Nasal cavity respiratory epithelium epithelial cell of viscerocranial mucosa (primary cell): ENCODE results near the gene SEMA4C. TPM values are rescaled to one million over a fixed set of nuclear protein-coding genes. Genes with fewer than 3 reads are reported as not detected.

Experiments used
- total RNA-seq: library from RNA; depleted of rRNA; stranded (reverse); fragments of >200 nt; gene quantifications from 2 replicates; pipeline ENCODE4 v1.2.3, GENCODE V29; 2014

Gene SEMA4C, protein sequence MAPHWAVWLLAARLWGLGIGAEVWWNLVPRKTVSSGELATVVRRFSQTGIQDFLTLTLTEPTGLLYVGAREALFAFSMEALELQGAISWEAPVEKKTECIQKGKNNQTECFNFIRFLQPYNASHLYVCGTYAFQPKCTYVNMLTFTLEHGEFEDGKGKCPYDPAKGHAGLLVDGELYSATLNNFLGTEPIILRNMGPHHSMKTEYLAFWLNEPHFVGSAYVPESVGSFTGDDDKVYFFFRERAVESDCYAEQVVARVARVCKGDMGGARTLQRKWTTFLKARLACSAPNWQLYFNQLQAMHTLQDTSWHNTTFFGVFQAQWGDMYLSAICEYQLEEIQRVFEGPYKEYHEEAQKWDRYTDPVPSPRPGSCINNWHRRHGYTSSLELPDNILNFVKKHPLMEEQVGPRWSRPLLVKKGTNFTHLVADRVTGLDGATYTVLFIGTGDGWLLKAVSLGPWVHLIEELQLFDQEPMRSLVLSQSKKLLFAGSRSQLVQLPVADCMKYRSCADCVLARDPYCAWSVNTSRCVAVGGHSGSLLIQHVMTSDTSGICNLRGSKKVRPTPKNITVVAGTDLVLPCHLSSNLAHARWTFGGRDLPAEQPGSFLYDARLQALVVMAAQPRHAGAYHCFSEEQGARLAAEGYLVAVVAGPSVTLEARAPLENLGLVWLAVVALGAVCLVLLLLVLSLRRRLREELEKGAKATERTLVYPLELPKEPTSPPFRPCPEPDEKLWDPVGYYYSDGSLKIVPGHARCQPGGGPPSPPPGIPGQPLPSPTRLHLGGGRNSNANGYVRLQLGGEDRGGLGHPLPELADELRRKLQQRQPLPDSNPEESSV
- total RNA-seq, result 10.3 and 17.4 TPM in 2 replicates

DNA sequence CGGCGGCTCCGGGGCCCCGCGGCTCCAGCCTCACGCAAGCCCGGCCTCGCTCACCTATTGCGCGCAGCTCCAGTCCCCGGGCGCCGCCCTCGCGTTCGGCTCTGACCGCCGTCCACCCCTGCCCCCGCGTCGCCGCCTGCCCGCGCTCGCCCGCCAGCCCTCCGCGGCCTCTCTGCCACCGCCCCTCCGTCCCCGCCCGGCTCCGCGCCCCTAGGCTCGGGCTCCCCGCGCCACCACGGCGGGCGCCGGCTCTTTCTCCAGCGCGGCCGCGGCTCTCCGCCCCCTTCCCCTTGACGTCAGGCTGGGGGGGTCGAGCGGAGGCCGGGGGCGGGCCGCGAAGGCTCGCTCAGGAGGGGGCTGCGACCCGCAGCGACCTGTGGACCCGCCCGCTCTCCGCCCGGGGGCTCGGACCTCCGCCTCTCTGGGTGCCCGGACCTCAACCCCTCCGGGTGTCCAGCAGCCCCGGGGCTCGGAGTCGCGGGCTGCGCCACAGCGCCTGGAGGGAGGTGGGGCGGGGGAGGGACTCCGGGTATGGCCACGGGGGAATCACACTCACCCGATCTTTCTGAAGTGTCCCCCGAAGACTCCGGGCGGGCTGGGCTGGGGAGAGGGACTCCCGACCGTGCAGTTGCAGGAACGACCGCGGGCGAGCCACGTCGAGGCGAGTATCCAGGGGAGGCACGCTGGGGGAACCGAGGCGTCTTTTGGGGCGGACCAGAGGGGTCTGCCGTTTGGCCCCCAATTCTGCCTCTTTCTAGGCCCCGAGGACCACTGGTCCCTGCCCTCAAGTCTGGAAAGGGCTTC, at the start of gene SEMA4C:
Gene SEMA4C, minus strand, starts transcription at position 259 of the 804 bp plus-strand sequence. CDS start 2,194 bp downstream, outside the sequence.

DNA sequence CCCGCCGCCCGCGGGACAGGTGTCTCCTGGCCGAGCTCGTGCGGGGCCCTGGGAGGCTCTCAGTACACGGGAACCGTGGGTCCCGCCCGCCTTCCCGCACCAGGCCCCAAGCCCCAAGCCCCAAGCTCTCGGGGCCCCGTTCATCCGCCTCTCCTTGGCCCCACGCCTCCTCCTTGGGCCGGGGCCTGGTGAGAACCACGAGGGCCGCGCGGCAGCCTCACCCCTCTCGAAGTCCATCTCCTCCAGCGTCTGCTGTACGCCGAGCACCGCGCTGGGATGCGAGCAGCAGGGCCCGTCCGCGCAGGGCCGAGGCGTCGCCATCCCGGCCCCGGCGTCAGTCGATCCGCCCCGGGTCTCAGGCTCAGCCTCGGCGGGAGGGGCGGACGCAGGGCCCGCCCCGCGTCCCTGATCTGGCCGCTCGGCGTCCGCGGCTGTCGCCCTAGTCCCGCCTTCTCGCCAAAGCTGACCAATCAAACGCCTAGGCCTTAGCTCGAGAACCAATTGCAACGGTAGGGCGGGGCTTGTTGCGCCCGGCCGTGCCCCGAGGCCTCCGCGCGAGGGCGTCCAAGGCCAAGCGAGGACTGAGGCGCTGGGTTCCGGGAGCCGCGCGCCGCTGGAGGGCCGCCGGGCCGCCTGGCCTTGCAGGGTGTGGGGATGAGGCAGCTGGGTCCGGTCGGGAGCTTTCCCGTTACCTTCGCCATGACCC, 12.1 kb downstream of the SEMA4C start, which contains the start of gene ANKRD39:
Gene ANKRD39, minus strand, starts transcription at position 350 of the 706 bp plus-strand sequence. Its CDS starts 29 bp downstream, at position 321.

DNA sequence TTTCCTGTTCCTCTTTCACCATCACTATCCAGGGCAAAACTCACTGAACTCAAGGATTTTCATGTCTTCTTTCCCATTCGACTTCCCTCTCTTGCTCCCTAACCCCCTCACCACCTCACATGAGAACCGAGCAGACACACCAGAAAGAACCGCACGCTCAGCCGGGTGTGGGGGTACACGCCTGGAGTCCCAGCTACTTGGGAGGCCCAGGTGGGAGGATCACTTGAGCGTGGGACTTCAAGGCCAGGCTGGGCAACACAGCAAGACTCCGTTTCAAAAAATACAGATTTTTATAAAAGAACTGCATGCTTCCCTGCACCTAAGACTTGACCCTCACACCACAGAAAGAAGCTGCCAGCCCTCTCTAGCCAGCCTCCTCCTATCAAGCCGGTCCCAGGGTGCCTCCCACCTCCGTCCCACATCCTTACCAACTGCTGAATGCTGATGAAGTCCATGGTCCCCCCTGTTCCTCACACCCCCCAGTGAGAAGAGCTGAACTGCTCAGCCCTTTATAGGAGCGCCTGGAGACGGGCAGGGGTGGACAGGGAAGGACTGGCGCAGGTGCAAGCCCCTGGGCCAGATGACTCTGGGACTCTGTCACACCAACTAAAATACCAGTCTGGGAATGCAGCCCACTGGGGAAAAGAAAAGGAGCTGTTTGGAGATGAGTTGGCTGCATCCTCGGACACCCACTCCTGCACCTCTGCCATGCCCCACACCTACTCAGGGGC, 26.2 kb downstream of the SEMA4C start, which contains the start of gene ANKRD23:
Gene ANKRD23, minus strand, starts transcription at position 484 of the 731 bp plus-strand sequence. Its CDS starts 29 bp downstream, at position 455.

DNA sequence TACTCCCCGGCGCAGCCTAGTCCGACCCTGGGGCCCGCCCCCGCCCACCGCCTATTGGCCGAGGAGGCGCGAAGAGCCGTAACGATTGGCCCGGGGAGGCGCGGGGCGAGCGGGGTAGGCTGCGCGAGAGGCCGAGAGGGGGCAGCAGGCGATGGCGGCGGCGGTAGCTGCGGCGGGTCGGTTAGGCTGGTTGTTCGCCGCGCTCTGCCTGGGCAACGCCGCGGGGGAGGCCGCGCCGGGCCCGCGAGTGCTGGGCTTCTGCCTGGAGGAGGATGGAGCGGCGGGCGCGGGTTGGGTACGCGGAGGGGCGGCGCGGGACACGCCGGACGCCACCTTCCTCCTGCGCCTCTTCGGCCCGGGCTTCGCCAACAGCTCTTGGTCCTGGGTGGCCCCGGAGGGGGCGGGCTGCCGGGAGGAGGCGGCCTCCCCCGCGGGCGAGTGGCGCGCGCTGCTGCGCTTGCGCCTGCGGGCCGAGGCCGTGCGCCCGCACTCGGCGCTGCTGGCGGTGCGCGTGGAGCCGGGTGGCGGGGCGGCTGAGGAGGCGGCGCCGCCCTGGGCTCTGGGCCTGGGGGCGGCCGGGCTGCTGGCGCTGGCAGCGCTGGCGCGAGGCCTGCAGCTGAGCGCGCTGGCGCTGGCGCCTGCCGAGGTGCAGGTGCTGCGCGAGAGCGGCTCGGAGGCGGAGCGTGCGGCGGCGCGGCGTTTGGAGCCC, 53.6 kb downstream of the SEMA4C start, which contains the start of gene CNNM3:
Gene CNNM3, plus strand, starts transcription at position 142 of the 709 bp plus-strand sequence. Its CDS starts 10 bp downstream, at position 152.

Other genes starting within 250 kb of the SEMA4C start
- 24.9 and 36.7 TPM in 2 replicates for gene KANSL3, start 231.8 kb downstream of the SEMA4C start, total RNA-seq
- gene FER1L5, start 227.3 kb downstream of the SEMA4C start, total RNA-seq, result under 0.01 TPM in 2 replicates
- 14.4 and 25.3 TPM in 2 replicates for gene LMAN2L, start 130.0 kb downstream of the SEMA4C start, total RNA-seq
- gene CNNM4, start 109.2 kb downstream of the SEMA4C start, total RNA-seq, result 6.2 and 13.0 TPM in 2 replicates
- gene CNNM3, start 53.8 kb downstream of the SEMA4C start, total RNA-seq, result 12.3 and 12.7 TPM in 2 replicates
- 0.34 and 1.7 TPM in 2 replicates for gene ANKRD23, start 26.1 kb downstream of the SEMA4C start, total RNA-seq
- 4.8 TPM in 2 replicates for gene ANKRD39, start 12.1 kb downstream of the SEMA4C start, total RNA-seq
- not detected in 2 replicates for gene FAM178B, start 116.5 kb upstream of the SEMA4C start, total RNA-seq
- gene FAHD2B, start 224.8 kb upstream of the SEMA4C start, total RNA-seq, result 7.8 and 12.6 TPM in 2 replicates
- 8.5 and 20.7 TPM in 2 replicates for gene ANKRD36, start 243.1 kb upstream of the SEMA4C start, total RNA-seq